NT2/D1 (cell line): ENCODE results near the gene TNP2.

Experiments
- SUZ12 ChIP-seq: IDR thresholded peaks from 2 replicates; pipeline ENCODE4 v1.6.1; 2011; ENCODE audit not compliant: insufficient read length, insufficient read depth; ENCODE audit errors: extremely low read depth
- YY1 ChIP-seq: IDR thresholded peaks from 2 replicates; pipeline ENCODE4 v1.6.1; 2011; ENCODE audit not compliant: insufficient read length, insufficient read depth
- ZNF274 ChIP-seq: IDR thresholded peaks from 2 replicates; pipeline ENCODE4 v1.6.1; 2011; ENCODE audit warnings: mild to moderate bottlenecking, low read depth, low read length

DNA sequence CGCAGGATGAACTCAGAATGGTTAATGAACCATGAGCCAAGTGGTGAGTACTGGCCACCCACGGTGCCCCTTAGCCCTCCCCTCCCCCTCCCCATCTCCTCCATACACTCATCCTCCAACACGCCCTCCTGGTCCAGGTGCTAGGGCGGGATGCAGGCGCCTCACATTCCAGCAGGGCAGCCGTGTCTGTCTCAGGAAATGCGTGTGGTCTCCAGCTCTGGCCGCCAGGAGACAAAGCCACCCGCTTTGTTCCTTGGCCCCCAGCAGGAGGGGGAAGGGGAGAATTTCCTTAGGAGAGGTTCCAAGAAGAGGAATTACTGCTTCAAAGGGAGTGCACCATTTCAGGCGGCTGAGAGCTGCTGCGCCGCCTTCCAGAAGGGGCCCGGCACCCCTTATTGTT, 46.4 kb upstream of the TNP2 start:
- TF ChIP-seq YY1 (no peak), SUZ12 (no peak), ZNF274 (no peak)
